HG03066 (cell line): ENCODE results near the gene EXOC4.

ENCODE experiments used
- ATAC-seq: cut with Tn5 transposase; IDR thresholded peaks from one replicate; pipeline ENCODE4 v1.9.1; 2021; ENCODE audit warnings: low read depth; ENCODE audit not compliant: unreplicated experiment

The EXOC4 gene

DNA sequence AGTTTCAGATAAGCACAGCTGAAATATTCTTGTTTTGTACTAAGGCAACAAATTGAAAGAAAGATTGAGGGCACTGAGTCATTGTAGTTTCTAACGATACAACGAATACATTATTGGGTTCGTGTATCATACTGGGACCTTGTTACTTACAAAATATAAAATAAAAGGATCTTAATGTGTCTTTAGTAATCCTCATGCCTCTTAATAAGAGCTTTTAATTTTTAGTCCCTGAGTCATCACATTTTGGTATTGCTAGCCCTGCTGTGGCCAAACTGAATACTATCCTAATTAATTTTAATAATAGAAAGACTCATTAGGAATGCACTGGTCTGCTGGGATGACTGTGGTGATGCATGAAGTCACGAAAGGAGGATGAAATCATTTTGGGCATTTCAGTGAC lies 309.7 kb downstream of the EXOC4 start:
- no peak for ATAC-seq

DNA sequence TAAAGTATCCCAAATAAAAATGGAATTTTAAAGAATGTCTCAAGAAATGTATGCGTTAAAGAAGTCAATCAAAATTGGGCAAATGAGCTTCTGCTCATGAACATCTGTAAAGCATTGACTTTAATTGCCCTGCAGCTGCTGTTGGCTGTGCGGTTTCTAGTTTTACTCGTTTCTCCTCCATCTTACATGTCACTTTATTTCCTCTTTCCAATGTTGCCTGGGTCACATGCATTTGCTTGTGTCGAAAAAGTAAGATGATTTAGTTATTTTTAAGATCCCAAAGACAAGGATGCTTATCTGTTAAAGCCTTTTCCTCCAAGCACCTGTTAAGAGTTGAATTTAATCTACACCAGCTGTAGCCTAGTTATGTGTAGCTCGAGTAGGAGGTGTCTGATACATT lies 310.4 kb downstream of the EXOC4 start:
- ATAC-seq = no peak

DNA sequence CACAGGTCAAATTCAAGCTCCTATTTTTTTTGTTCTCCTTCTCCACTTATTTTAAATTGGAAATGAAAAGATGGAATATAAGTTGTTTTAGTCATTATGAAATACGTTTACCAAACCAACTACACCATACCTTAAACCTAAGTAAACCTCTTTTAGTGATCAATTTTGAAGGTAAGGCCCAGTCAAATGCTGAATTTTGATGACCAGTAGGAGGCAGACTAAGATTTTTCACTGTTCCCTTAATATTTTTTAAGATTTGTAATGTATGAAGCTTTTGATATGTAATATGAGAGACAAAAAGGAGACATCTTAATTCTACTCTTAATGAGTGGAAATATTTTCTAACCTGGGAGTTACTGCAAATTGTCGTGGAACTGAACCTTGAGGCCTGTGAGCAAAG lies 311.6 kb downstream of the EXOC4 start:
- no peak for ATAC-seq

DNA sequence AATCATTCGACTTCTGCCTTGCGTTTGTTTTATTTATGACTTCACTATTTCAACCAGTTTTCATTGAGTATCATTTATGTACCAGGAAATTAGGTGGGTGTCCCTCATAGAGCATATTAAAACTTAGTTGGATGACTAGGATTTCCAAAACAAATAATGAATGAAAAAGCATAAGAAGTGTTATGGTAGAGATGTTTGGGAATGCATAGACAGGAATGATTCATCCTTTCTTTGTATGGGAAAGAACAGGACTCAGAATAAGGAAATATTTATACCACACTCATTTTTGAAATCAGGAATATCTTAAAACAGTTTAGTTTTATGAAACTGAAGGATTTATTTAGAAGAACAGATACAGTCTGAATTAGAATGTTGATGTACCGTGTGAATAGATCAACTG lies 315.7 kb downstream of the EXOC4 start:
- no peak for ATAC-seq

DNA sequence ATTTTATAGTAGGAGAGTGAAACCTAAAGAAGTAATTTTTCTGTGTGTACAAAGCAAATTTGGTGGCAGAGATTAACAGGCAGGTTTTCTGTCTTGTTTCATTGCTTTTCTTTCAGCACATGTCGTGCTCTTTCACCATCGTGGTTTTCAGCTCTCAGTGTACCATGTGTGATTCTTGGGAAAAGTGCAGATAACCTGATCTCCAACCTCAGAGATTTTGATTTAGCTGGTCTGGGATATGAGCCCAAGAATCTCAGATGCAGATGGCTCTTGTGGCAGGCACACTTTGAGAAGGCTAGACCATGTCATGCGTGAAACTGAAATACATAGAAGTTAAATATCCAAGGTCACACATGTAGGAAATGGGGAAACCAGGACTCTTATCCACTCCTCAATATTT lies 317.4 kb downstream of the EXOC4 start:
- ATAC-seq = no peak

DNA sequence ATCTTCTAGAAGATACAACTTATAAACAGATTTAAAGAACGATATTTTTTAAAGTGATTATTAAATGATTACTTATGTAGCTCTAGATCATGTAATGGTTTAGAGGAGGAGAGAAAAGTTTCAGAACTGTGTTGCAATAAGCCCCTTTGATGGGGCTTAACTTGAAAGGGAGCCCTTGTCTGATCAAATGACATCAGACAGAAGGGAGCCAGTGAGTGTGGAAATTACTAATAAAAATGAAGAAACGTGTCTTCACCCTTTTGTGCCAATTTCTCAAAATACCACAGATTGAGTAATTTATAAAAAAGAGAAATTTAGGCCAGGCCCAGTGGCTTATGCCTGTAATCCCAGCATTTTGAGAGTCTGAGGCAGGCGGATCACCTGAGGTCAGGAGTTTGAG lies 318.2 kb downstream of the EXOC4 start:
- no peak for ATAC-seq

DNA sequence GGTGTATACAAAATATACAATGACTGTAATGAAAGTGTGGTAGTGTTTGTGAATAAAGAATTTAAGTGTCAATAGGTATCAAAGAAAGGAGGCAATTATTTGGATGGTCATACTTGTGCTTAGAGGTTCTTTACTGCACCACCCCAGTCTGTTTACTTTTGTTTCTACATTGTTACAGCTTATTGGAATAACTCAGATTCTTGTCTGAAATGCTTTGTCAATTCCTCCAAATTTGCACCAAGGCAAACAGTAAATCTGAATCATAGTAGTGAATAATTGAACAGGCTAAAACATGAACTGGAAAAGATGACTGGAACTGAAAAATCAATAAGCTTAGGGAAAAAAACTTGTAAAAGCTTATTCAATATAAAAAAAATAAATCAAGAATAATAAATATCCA lies 319.2 kb downstream of the EXOC4 start:
- no peak for ATAC-seq

DNA sequence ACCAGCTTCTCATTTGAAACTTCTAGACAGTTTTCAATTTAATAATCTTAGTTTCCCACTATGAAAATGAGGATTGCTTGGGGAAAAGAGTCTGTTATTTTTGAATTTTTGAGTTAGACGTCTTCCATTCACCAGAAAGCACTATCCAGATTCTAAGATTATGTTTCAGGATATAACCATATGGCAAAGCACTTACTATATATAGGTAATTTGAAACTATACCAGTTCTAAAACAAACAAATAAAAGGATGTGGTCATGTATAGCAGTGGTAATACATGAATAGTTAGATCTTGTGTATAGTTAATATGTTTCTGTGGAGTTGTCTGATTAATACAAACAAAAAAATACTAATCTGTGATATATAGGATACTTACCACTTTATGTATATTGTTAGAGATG lies 320.0 kb downstream of the EXOC4 start:
- ATAC-seq = no peak

DNA sequence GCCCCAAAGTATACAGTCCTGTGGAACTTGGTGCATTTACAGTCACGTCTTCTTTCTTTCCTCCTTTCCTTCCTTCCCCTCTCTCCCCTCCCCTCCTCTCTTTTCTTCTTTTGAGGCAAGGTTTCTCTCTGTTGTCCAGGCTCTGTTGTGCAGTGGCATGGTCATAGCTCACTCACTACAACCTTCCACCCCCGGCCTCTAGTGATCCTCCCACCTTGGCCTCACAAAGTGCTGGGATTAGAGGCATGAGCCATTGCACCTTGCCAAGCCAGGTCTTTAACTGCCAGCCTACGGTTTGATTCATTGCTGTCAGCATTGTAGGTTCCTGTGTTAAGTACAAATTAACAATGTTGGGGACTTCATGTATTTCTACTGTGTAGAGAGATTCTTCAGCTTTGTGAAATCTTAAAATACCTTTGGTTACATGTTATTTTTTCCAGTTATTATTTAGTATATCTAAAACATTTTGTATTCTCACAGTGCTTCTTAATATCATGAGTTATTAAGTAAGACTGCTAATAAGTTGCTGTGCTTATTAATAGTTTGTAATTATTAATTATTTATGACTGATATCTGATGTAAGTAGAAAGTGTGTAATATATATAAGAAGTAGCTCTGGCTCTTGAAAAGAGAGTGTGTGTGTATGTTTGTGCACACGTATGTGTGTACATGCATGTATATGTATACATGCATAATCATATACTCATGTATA lies 320.8 kb downstream of the EXOC4 start:
- ATAC-seq = no peak

DNA sequence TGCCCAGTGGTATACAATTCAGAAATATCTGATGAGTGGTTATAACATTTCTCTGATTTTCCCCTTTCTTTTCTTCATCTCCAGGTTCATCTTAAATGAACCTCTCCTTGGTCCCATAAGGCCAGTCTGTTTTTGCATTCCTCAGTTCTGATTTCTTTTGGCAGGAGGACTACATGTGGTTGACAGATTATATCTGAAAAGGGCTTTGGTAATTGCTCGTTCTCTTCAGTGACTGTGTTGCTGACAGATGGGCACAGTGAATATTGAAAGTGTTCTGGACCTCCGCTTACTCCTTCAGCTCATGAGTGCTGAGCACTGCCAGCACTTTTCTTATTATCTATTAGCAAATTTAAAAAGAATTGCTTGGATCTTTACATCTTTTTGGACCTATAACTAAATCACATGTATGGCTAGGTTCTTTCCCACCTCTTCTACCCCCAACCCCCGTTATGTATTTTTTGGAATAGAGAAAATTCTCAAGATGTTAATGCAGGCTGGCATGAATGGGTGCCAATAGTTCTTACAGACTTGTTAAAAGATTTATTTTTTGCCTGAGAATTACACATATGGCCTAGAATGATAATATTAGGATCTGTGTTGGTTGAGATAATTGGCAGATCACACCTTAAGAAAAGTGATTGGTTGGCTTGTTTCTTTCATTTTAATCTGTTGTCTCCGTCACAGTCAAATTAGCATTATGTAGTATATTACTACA lies 323.0 kb downstream of the EXOC4 start:
- no peak for ATAC-seq

DNA sequence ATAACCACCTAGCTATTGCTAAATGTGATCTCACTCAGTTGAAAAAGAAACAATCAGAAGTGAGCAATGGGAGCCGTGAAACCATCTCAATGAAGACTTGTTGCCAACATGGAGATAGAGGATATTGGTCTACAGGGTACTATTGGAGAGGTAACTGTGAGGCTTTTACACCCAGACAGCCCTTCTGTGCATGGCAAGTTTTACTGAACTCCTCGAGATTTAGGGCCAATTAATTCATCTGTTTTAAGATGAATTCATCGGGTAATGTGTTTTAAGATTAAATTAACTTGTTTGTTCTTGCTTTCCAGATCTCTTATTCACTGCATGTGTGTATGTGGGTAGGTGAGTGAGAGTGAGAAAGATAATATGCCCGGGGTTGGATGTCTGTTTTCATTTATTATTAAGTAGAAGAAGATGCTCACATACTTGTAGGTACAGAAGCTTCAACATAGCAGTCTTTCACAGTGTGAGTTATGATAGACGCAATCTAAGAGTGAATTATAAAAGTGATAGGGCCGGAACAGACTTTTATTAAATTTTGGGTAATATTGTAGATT lies 323.8 kb downstream of the EXOC4 start:
- no peak for ATAC-seq

DNA sequence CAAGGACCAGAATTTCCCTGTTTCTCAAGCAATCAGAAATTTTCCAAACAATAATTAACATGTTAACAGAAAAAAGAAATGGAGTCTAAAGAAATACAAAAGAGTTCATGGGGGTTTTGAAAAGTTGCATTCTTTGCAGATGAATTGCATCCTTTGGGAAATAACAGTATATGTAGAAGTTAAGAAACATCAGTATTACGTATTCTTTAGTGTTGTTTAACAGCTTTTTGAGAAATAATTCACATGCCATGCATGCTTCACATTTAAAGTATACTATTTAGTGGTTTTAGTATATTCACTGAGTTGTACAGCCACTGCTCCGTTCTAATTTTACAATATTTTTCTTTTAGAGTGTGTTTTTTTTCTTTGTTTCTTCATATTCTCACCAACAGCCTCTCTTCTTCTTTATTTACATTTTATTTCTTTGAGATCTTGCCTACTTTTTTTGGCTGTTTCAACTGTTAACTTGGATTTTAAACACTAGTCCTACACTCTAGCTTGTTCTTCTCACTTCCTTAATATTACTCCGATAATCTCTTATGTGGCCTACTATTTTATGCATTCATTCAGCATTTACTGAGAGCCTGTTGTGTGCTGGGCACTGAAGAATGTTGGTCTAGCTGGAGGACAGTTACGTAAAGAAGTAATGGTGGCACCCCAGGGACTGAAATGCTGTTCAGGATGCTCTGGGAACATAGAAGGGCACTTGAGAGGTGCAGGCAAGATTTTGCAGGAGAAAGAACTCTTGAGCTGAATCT lies 330.1 kb downstream of the EXOC4 start:
- no peak for ATAC-seq

DNA sequence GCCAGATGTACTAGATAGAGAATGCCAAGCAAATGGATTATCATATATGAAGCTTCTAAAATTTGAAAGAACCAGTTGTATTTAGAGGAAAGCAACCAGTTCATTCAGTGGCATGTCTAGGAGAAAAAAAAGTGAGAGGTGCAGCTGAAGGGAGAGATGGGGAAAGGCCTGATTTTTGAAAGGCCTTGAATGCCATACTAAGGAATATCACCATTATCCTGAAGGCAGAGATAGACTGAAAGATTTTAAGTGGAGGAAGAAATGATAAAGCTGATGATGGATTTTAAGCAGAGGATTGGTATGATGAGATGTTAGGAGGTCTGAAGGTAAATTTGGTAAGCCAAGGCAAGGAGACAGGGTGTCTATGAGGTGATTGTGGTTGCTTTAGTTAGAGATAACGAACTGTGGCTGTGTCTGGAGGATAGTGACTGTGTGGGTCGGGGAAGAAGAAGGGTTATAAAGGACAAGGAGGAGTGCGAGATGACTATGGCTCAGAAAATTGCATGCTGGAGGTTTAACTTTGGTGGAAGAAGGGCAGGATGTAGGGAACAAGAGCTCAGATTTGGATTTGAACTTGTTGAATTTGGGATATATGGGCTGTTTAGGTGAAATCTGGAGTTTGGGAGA lies 330.8 kb downstream of the EXOC4 start:
- no peak for ATAC-seq

DNA sequence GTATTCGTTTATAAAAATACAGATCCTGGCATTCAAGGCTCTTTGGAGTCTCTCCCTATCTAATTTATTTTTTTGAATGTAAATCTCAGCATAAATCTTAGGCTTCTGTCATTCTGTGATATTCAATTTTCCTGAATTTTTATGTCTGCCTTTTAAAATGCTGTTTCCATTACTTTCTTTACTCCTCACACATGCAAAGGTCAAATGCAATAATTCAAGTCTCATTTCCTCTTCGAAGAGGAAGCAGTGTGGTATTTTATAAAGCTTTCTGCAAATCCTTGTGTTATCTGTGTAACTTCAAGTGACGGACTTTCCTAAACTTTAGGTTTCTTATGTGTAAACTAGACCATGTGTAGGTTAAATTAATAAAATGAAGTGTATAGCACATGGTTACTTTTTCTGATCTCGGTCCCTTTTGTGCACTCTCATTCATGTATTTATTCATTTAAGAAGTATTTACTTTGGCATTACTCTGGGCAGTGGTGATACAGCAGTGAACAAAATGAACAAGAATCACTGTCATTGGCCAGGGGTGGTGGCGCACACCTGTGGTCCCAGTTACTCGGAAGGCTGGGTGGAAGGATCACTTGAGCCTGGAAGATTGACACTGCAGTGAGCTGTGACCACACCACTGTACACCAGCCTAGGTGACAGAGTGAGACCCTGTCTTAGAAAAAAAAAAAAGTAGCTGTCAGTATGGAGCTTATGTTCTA lies 332.2 kb downstream of the EXOC4 start:
- ATAC-seq = no peak

DNA sequence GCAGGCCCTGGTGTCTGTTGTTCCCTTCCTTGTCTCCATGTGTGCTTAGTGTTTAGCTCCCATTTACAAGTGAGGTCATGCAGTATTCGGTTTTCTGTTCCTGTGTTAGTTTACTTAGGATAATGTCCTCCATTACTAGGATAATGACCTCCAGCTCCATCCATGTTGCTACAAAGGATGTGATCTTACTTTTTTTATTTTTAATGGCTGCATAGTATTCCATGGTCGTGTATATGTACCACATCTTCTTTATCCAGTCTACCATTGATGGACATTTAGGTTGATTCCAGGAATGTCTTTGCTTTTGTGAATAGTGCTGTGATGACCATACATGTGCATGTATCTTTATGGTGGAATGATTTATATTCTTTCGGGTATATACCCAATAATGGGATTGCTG lies 333.4 kb downstream of the EXOC4 start:
- ATAC-seq = no peak

DNA sequence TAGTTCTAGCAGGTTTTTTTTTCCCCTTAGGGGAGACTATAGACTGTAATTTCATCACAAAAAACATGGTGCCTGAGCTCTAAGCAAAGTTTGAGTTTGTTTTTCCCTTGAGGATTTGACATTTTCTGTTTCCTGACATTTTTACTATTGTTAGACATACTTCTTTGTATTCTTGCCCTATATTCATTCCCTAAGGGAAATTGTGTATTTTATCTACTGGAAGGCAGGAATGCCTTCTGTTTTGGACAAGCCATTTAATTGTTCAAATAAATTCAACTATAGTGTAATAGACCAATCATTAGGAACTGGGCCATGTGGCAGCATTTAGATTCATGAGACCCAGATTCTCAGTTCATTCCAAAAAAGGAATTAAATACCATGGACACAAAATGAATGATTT lies 335.0 kb downstream of the EXOC4 start:
- ATAC-seq = no peak

DNA sequence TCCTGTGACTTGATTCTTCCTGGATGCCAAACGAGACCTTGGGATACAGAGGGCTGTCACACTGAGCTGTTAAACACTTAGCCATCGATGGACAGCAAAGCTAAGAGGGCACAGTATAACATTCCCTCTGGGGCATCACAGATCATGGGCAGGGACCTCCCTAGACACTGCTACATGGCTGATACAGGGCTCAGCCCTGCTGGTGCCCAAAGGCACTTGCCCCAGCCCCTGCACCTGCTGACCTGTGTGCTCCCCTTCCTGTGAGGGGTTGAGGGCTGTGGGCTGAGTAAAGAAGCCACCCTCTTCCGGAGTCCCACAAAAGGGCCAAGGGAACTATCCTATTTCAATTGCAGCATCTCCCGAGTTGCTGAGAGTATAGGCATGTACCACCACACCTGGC lies 337.9 kb downstream of the EXOC4 start:
- no peak for ATAC-seq

DNA sequence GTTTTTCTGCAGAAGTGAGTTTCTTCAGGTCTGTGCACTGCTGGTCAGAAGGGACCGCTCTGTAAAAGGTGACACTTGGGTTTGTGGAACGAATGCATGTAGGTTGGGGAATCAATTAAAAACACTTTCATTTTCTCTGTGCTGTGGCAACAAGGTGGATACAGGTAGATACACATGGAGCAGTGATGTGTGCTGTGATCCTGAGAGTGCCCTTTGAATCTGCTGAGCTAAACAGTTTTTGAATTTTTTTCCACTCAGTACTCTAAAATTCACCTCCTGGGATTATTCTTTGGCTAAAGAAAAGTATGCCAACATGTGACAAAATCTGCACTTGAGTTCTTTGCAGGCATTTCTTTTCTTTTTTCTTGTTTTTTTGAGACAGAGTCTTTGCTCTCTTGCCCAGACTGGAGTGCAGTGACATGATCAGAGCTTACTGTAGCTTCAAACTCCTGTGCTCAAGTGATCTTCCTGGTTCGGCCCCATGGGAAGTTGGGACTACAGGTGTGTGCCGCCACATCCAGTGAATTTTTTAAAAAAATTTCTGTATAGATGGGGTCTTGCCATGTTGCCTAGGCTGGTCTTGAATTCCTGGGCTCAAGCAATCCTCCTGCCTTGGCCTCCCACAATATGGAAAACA lies 338.9 kb downstream of the EXOC4 start:
- ATAC-seq = no peak

DNA sequence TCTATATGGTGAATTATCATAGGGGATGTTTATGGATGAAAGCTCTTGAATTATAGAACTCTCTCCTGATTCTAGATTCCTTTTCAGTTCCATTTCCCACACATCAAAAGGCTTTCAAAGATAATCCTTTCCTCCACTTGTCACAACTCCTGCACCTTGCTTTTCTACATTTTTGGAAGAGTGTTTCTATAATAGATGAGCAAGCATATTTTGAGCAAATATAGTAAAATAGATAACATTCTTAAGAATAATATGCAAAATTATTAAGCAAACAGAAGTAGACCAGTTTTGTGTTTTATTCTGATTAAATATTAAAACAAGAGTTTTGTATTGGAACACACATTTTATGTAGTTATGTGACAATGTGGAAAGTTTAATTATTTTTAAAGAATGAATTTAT lies 340.7 kb downstream of the EXOC4 start:
- ATAC-seq = no peak

DNA sequence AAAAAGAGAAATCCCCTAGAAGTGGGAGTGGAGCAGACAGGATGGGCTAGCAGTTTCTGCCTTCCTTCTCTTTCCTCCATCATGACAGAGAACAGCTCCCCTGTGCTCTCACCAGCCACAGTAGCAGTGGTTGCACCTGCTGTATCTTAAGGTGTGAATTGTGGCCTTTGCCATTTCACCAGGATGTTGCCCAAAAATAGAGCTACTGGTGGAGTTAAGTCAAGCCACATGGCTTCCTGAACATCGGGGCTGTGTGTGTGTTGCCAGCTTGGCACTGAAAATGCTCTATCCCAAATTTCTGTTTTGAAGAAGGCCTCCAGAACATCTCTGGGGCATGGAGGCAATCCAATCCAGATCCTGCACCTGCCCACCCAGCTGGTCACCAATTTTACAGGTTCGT lies 348.7 kb downstream of the EXOC4 start:
- ATAC-seq = no peak
